MCF 10A (cell line): Measurements from ENCODE around the gene RNF183. TPM values are rescaled to one million over a fixed set of nuclear protein-coding genes. Genes with fewer than 3 reads are reported as not detected.

Experiments used
- BruUV-seq: library from RNA; stranded (reverse); fragments of 400-500 nt; replicated peaks from 2 replicates; lab custom pipeline; 2021; lab: Mats Ljungman, UMichigan
- CTCF ChIA-PET: fragments of 300-600 bp; sonication (Branson Sonifier 250); formaldehyde crosslinking; extraction: SDS; loops from one replicate; lab custom pipeline; 2021; ENCODE audit warnings: antibody characterized with exemption, inconsistent platforms; lab: Yijun Ruan, JAX
- POLR2A ChIA-PET: fragments of 300-600, 350-650 bp; sonication (Branson Sonifier 250); formaldehyde crosslinking; extraction: SDS; loops from one replicate; lab custom pipeline; 2020; ENCODE audit warnings: antibody characterized with exemption, inconsistent platforms; lab: Yijun Ruan, JAX
- DNase-seq: peaks from one replicate; pipeline ENCODE4 v3.0.0-alpha.2; 2018; ENCODE audit not compliant: unreplicated experiment
- H3K27ac Mint-ChIP-seq: one replicate; pipeline ENCODE4 v1.8.0; 2022; ENCODE audit warnings: mild to moderate bottlenecking, low read depth, mixed read lengths; ENCODE audit not compliant: unreplicated experiment
- H3K27me3 Mint-ChIP-seq: one replicate; pipeline ENCODE4 v1.8.0; 2022; ENCODE audit warnings: mixed read lengths; ENCODE audit not compliant: insufficient read depth, unreplicated experiment
- H3K36me3 Mint-ChIP-seq: one replicate; pipeline ENCODE4 v1.8.0; 2022; ENCODE audit warnings: mild to moderate bottlenecking, moderate library complexity, mixed read lengths; ENCODE audit not compliant: insufficient read depth, unreplicated experiment
- H3K4me1 Mint-ChIP-seq: one replicate; pipeline ENCODE4 v1.8.0; 2022; ENCODE audit warnings: mixed read lengths; ENCODE audit not compliant: insufficient read depth, unreplicated experiment
- H3K4me3 Mint-ChIP-seq: one replicate; pipeline ENCODE4 v1.8.0; 2022; ENCODE audit warnings: mild to moderate bottlenecking, moderate library complexity, mixed read lengths; ENCODE audit not compliant: unreplicated experiment
- H3K9me3 Mint-ChIP-seq: one replicate; pipeline ENCODE4 v1.8.0; 2022; ENCODE audit warnings: mixed read lengths; ENCODE audit not compliant: unreplicated experiment
- intact Hi-C: fragments of 100-400 bp; cut with micrococcal nuclease; formaldehyde crosslinking; loops from 2 replicates; pipeline ENCODE4 v1.14.1; 2022
- total RNA-seq: library from RNA; stranded (reverse); gene quantifications from 2 replicates; pipeline ENCODE4 v1.2.3, GENCODE V29; 2022
- TF ChIP-seq, protein P1 (sequence below): fragments of 200-600 bp; IDR thresholded peaks from one replicate; pipeline ENCODE4 v1.8.0; 2022; ENCODE audit warnings: antibody characterized with exemption, mild to moderate bottlenecking; ENCODE audit not compliant: unreplicated experiment

RNF183 gene
- total RNA-seq, 1 experiment from 2014 or later = not detected

DNA sequence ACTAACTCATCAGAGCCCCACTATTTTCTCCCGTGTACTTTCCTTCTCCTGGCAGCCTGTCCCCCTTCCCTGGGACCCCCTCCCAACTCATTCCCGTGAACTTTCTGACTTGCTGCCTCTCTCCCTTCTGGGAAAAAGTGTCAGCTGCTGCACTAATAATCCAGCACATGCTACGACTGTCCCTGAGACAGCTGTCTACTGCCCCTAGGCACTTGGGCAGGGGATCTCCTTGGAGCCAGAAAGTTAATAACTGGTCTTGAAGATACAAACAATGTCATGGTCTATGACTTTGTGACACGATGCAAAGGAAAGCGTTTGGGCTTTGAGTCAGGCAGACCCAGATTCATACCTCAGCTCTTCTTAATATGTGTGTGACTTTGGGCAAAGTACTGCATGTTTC, 10.1 kb upstream of the RNF183 start:
- Mint-ChIP-seq H3K27ac (no peak overlapping the region), H3K4me1 (no peaks in the 10 kb centered on the region), H3K27me3 (no peaks in the 10 kb centered on the region), H3K9me3 (no peaks in the 10 kb centered on the region), H3K4me3 (no peak overlapping the region), H3K36me3 (no peaks in the 10 kb centered on the region)
- ChIA-PET POLR2A (interaction anchor here (0.5 kb wide), 1 partner anchor 89 kb away, joined by 3 read pairs; no protein-coding TSS in a partner anchor), CTCF (interaction anchor here (0.8 to 1.0 kb wide), 2 partner anchors 29 to 342 kb away, joined by 3 to 4 read pairs; no protein-coding TSS in a partner anchor)
- intact Hi-C loops = no loop called here
- BruUV-seq = no TSS peak
- TF ChIP-seq, protein P1, sequence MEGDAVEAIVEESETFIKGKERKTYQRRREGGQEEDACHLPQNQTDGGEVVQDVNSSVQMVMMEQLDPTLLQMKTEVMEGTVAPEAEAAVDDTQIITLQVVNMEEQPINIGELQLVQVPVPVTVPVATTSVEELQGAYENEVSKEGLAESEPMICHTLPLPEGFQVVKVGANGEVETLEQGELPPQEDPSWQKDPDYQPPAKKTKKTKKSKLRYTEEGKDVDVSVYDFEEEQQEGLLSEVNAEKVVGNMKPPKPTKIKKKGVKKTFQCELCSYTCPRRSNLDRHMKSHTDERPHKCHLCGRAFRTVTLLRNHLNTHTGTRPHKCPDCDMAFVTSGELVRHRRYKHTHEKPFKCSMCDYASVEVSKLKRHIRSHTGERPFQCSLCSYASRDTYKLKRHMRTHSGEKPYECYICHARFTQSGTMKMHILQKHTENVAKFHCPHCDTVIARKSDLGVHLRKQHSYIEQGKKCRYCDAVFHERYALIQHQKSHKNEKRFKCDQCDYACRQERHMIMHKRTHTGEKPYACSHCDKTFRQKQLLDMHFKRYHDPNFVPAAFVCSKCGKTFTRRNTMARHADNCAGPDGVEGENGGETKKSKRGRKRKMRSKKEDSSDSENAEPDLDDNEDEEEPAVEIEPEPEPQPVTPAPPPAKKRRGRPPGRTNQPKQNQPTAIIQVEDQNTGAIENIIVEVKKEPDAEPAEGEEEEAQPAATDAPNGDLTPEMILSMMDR = no peak
- no peak for DNase-seq

DNA sequence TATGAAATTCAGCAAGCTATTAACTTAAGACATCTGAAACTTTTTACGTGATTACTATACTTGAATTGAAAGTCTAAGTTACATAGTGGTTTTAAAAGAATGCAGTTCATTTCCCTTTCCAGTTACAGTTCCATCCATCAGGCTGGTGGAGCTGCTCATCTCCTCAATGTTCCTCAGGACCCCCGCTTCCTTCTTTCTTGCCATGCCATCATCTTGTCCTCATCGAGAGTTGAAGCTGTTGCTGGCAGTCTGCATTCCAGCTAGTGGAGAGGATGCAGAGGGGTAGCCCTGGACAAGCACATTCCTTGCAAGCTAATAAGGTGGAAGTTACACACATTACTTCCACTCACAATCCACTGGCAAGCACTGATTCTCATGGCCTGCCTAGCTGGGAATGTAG, 8.8 kb upstream of the RNF183 start:
- DNase-seq = no peak
- no peaks in the 10 kb centered on the region for H3K27me3 Mint-ChIP-seq
- BruUV-seq = no TSS peak
- ChIA-PET CTCF (interaction anchor here (0.6 to 1.3 kb wide), 7 partner anchors 10 to 1232 kb away, joined by 3 to 11 read pairs (median 4); no protein-coding TSS in a partner anchor), POLR2A (interaction anchor here (0.6 to 1.6 kb wide), 4 partner anchors 9 to 644 kb away, joined by 3 to 4 read pairs (median 3); no protein-coding TSS in a partner anchor)
- H3K4me3 Mint-ChIP-seq = no peak overlapping the region
- H3K4me1 Mint-ChIP-seq = no peaks in the 10 kb centered on the region
- no peaks in the 10 kb centered on the region for H3K36me3 Mint-ChIP-seq
- intact Hi-C loops = no loop called here
- H3K9me3 Mint-ChIP-seq = no peaks in the 10 kb centered on the region
- no peak overlapping the region for H3K27ac Mint-ChIP-seq
- TF ChIP-seq, protein P1 = no peak

DNA sequence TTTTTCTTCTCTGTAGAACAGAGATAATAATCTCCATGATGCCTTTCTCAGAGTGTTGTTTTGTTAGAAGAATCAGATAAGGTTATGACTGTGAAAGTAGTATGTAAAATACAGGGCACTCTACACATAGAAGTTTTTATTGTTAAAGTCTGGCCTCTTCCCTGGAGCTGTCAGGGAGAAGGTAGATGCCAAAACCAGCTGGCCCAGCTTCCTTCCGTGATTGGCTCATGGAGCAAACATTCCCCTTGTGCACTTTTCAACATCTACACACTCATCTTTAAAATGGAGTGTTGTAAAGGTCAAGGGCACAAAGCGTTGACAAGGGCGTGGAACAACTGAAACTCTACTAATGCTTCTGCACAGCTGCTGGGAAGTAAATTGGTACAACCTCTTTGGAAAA, 7.4 kb upstream of the RNF183 start:
- DNase-seq = no peak
- Mint-ChIP-seq H3K9me3 (no peaks in the 10 kb centered on the region), H3K27ac (no peak overlapping the region), H3K27me3 (no peaks in the 10 kb centered on the region), H3K36me3 (no peaks in the 10 kb centered on the region), H3K4me3 (no peak overlapping the region), H3K4me1 (no peaks in the 10 kb centered on the region)
- BruUV-seq = no TSS peak
- POLR2A ChIA-PET = no interaction called here
- TF ChIP-seq, protein P1 = no peak
- CTCF ChIA-PET = interaction anchor here (0.6 to 3.3 kb wide), 8 partner anchors 11 to 348 kb away, joined by 3 to 30 read pairs (median 4); no protein-coding TSS in a partner anchor
- intact Hi-C loops = no loop called here

DNA sequence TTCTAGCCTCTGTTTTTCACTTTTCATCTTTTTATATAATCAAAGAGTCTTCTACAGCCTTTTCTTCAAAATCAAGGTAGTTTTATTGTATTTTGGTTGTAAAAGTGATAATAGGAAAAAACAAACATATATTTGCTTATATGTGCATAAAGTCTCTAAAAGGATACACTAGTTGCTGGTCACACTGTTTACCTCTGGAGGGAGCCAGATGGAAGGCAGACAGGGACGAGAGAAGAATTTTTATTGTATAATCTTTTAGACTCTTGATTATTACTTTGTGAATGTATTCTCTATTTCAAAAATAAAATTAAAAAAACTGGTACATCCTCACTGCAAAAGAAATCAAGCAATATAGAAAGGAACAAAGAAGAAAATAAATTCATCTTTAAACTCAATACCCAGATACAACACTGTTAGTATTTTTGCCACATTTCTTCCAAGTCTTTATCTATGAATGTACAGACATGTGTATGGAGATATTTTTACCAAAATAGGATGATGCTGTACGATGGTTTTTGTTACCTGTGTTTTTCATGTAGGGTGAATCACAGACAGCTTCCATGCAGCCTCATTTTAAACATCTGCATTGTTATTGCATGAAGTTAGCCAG, 6.1 kb upstream of the RNF183 start:
- TF ChIP-seq, protein P1 = peak; percentile 58
- H3K27ac Mint-ChIP-seq = no peak overlapping the region
- CTCF ChIA-PET = interaction anchor here (0.6 to 3.3 kb wide), 13 partner anchors 9 to 349 kb away, joined by 3 to 30 read pairs (median 4); partner anchors contain the start of gene ALAD
- H3K27me3 Mint-ChIP-seq = no peaks in the 10 kb centered on the region
- peak; percentile 64 for DNase-seq
- no peak overlapping the region for H3K4me3 Mint-ChIP-seq
- no peaks in the 10 kb centered on the region for H3K36me3 Mint-ChIP-seq
- BruUV-seq = no TSS peak
- no peaks in the 10 kb centered on the region for H3K9me3 Mint-ChIP-seq
- POLR2A ChIA-PET = interaction anchor here (1.0 kb wide), 1 partner anchor 34 kb away, joined by 3 read pairs; the partner anchor contains the start of genes CDC26 and PRPF4
- H3K4me1 Mint-ChIP-seq = no peaks in the 10 kb centered on the region
- intact Hi-C loops = loop anchor here (1.0 to 10.0 kb wide), 5 partner anchors 92 to 349 kb away; partner anchors contain the start of gene ALAD
